ENCODE measurements around the gene HADH.

Gene HADH

GRCh38 chr4:107970063-107970798 lies 19.5 kb upstream of the HADH start:
- TF ChIP-seq CTCF (IDR thresholded peaks at IDR 0.05; ENCODE audit: low read depth, low read length), result no peak
- H3K4me3 ChIP-seq (ENCODE audit: low read depth, low read length), result no peak overlapping the region
- in situ Hi-C loops (cut with HindIII; ENCODE audit: low sequenced_read_pairs), result no loop called here
- DNase-seq (ENCODE audit: low read depth, low spot score), result no peak

- in situ Hi-C loops (cut with HindIII; ENCODE audit: low sequenced_read_pairs), result no loop called here
- no peak overlapping the region for H3K4me3 ChIP-seq (ENCODE audit: low read depth, low read length)
- no peak for DNase-seq (ENCODE audit: low read depth, low spot score)
- TF ChIP-seq CTCF (IDR thresholded peaks at IDR 0.05; ENCODE audit: low read depth, low read length), result no peak
Observed at GRCh38 chr4:107972605-107973004, 17.1 kb upstream of the HADH start.

- TF ChIP-seq CTCF (IDR thresholded peaks at IDR 0.05; ENCODE audit: low read depth, low read length), result no peak
- H3K4me3 ChIP-seq (ENCODE audit: low read depth, low read length), result no peak overlapping the region
- in situ Hi-C loops (cut with HindIII; ENCODE audit: low sequenced_read_pairs), result no loop called here
- DNase-seq (ENCODE audit: low read depth, low spot score), result no peak
Observed at GRCh38 chr4:107974523-107974922, 15.2 kb upstream of the HADH start.

- no peak for DNase-seq (ENCODE audit: low read depth, low spot score)
- in situ Hi-C loops (cut with HindIII; ENCODE audit: low sequenced_read_pairs), result no loop called here
- TF ChIP-seq CTCF (IDR thresholded peaks at IDR 0.05; ENCODE audit: low read depth, low read length), result no peak
- no peak overlapping the region for H3K4me3 ChIP-seq (ENCODE audit: low read depth, low read length)
Observed at GRCh38 chr4:107977482-107977881, 12.2 kb upstream of the HADH start.

- in situ Hi-C loops (cut with HindIII; ENCODE audit: low sequenced_read_pairs), result no loop called here
- no peak for DNase-seq (ENCODE audit: low read depth, low spot score)
- H3K4me3 ChIP-seq (ENCODE audit: low read depth, low read length), result no peak overlapping the region
- no peak for TF ChIP-seq CTCF (IDR thresholded peaks at IDR 0.05; ENCODE audit: low read depth, low read length)
Observed at GRCh38 chr4:107977966-107978705, 11.6 kb upstream of the HADH start.

- H3K4me3 ChIP-seq (ENCODE audit: low read depth, low read length), result no peak overlapping the region
- in situ Hi-C loops (cut with HindIII; ENCODE audit: low sequenced_read_pairs), result no loop called here
- no peak for DNase-seq (ENCODE audit: low read depth, low spot score)
- TF ChIP-seq CTCF (IDR thresholded peaks at IDR 0.05; ENCODE audit: low read depth, low read length), result no peak
Observed at GRCh38 chr4:107978716-107979451, 10.8 kb upstream of the HADH start.

Measured in astrocyte of the spinal cord (primary cell).